NCI-H1417 treated with DMSO at 0.1 percent for 48 hours (cell line): ENCODE results near the gene TYK2.
A peak's percentile ranks its signal among the peaks of the same experiment; 100 is the strongest.

Experiments used
- DNase-seq: peaks from one replicate; lab custom pipeline; 2025; lab: John Stamatoyannopoulos, UW

Gene TYK2

GRCh38 chr19:10333758-10334587 is 46.4 kb downstream of the TYK2 start:
- no peak for DNase-seq

GRCh38 chr19:10332965-10333757 is 47.2 kb downstream of the TYK2 start, which contains the start of gene RAVER1:
Gene RAVER1, minus strand, starts transcription at chr19:10333529. Its CDS starts 22 bp downstream, at chr19:10333507.
- DNase-seq: peak; percentile 83

GRCh38 chr19:10332158-10332964 is 48.0 kb downstream of the TYK2 start:
- no peak for DNase-seq

GRCh38 chr19:10329555-10329954 is 50.8 kb downstream of the TYK2 start:
- DNase-seq: no peak

GRCh38 chr19:10328558-10329429 is 51.6 kb downstream of the TYK2 start:
- no peak for DNase-seq

- no peak for DNase-seq
Observed at GRCh38 chr19:10327793-10328192, 52.6 kb downstream of the TYK2 start.

- no peak for DNase-seq
Observed at GRCh38 chr19:10325732-10326131, 54.6 kb downstream of the TYK2 start.

GRCh38 chr19:10321874-10322835 is 58.2 kb downstream of the TYK2 start:
- DNase-seq: no peak

- DNase-seq: no peak
Observed at GRCh38 chr19:10321417-10321797, 59.0 kb downstream of the TYK2 start.

GRCh38 chr19:10320602-10321416 is 59.6 kb downstream of the TYK2 start:
- no peak for DNase-seq

GRCh38 chr19:10318807-10319682 is 61.3 kb downstream of the TYK2 start:
- no peak for DNase-seq

GRCh38 chr19:10317857-10318462 is 62.4 kb downstream of the TYK2 start:
- DNase-seq: no peak

GRCh38 chr19:10317045-10317856 is 63.1 kb downstream of the TYK2 start:
- DNase-seq: no peak

- DNase-seq: no peak
Observed at GRCh38 chr19:10316229-10317044, 63.9 kb downstream of the TYK2 start.

GRCh38 chr19:10315335-10316214 is 64.8 kb downstream of the TYK2 start, which contains the start of gene FDX2:
Gene FDX2, minus strand, starts transcription at chr19:10316015. Its CDS starts 19 bp downstream, at chr19:10315996.
- DNase-seq: peak; percentile 75
